ENCODE measurements around the gene OR1L6. TPM values are rescaled to one million over a fixed set of nuclear protein-coding genes. Genes with fewer than 3 reads are reported as not detected.

The OR1L6 gene
- total and polyA plus RNA-seq, 2 of the 8 experiments (the other 6 are each of a cell fraction or from before 2014, with no cell fraction given): not detected

GRCh38 chr9:122780026-122780425, 37.9 kb downstream of the OR1L6 start:
- Histone ChIP-seq H4K20me1 (replicated peaks in 1 of 2; ENCODE audit: control insufficient read depth in 1 of 2, insufficient read depth in 2 of 2, low read length in 2 of 2) (no peaks in the 10 kb centered on the region), H2BK120ac (replicated peaks; ENCODE audit: low read depth, low read length) (no peak overlapping the region), H3K27ac (ENCODE audit: low read depth, low read length) (no peak overlapping the region), H2AFZ (ENCODE audit: low read length) (no peak overlapping the region), H3K4me1 (replicated peaks in 1 of 4; ENCODE audit: control insufficient read depth in 3 of 4, insufficient read depth in 4 of 4, low read length in 3 of 4) (no peaks in the 10 kb centered on the region), H2BK5ac (ENCODE audit: low read depth, low read length) (no peak overlapping the region), H2BK15ac (ENCODE audit: low read length) (no peak overlapping the region), H4K91ac (replicated peaks; ENCODE audit: insufficient read length, low read length) (no peak overlapping the region), H3K14ac (ENCODE audit: insufficient read length) (no peak overlapping the region), H3K9ac (replicated peaks in 1 of 4; ENCODE audit: extremely low read depth in 1 of 4, low read depth in 3 of 4, low read length in 3 of 4) (no peak overlapping the region), H3K23ac (ENCODE audit: insufficient read length) (no peak overlapping the region), H3K79me1 (ENCODE audit: low read depth, low read length) (no peaks in the 10 kb centered on the region), H3K36me3 (ENCODE audit: control insufficient read depth in 2 of 4, insufficient read depth in 4 of 4, low read length in 3 of 4) (no peaks in the 10 kb centered on the region; a peak in 1 of 8 replicates), H4K8ac (ENCODE audit: extremely low read depth, insufficient read depth, low read length) (no peak overlapping the region), H2AK5ac (ENCODE audit: low read depth, low read length) (no peak overlapping the region), H4K5ac (ENCODE audit: insufficient read length, low read depth, low read length) (no peak overlapping the region), H3K56ac (replicated peaks; ENCODE audit: insufficient read length, low read depth, low read length) (no peak overlapping the region), H3K4me2 (ENCODE audit: insufficient read depth in 1 of 2, low read depth in 2 of 2, low read length in 2 of 2) (no peak overlapping the region), H3K4ac (replicated peaks; ENCODE audit: insufficient read length, low read depth, low read length) (no peak overlapping the region), H3K79me2 (ENCODE audit: control insufficient read depth in 1 of 2, insufficient read depth in 2 of 2, low read length in 2 of 2) (no peaks in the 10 kb centered on the region), H3K27me3 (replicated peaks in 1 of 4; ENCODE audit: control insufficient read depth in 3 of 4, extremely low read depth in 1 of 4, insufficient read depth in 3 of 4, low read length in 3 of 4) (no peaks in the 10 kb centered on the region), H3K9me3 (ENCODE audit: insufficient read depth in 2 of 2, low read depth in 1 of 2, low read length in 1 of 2) (peaks cover 49 to 52% of the 10 kb centered on the region in 2 experiments), H2BK20ac (ENCODE audit: low read length) (no peak overlapping the region), H2BK12ac (ENCODE audit: low read depth, low read length) (no peak overlapping the region), H3K4me3 (ENCODE audit: extremely low read depth in 1 of 4, insufficient read depth in 2 of 4, low read depth in 3 of 4, low read length in 4 of 4) (no peak overlapping the region), H3K23me2 (ENCODE audit: low read depth, low read length) (no peaks in the 10 kb centered on the region), H3K18ac (ENCODE audit: extremely low read depth, low read length) (no peak overlapping the region)
- WGBS, 2 experiments (ENCODE audit: extremely low coverage in 1 of 2, insufficient coverage in 1 of 2, insufficient read length in 1 of 2, insufficient replicate concordance in 2 of 2, low coverage in 1 of 2, low lambda C conversion rate in 2 of 2, missing lambda C conversion rate in 1 of 2): 75% methylated on average over 4 of the region's 4 CpGs; no CpG with 5 or more reads in 1 of the 2 experiments
- FAIRE-seq (no peak), DNase-seq (ENCODE audit: low read depth in 1 of 2, low spot score in 2 of 2) (no peak)
- no peak for TF ChIP-seq SIRT6 (IDR thresholded peaks at IDR 0.05; ENCODE audit: low read length)
- no peak for TF ChIP-seq SIN3A (conservative IDR thresholded peaks at IDR 0.05 in 1 of 2, IDR thresholded peaks at IDR 0.05 in 1 of 2; ENCODE audit: low read depth in 1 of 2, low read length in 2 of 2)
- TF ChIP-seq SP1 (IDR thresholded peaks at IDR 0.05; ENCODE audit: low read depth, low read length): no peak
- ChIA-PET CTCF (ENCODE audit: partially characterized antibody) (no interaction called here), POLR2A (ENCODE audit: partially characterized antibody) (no interaction called here)

Measured in H1 (cell line).